ENCODE results near the gene PLXND1.

Gene PLXND1

DNA sequence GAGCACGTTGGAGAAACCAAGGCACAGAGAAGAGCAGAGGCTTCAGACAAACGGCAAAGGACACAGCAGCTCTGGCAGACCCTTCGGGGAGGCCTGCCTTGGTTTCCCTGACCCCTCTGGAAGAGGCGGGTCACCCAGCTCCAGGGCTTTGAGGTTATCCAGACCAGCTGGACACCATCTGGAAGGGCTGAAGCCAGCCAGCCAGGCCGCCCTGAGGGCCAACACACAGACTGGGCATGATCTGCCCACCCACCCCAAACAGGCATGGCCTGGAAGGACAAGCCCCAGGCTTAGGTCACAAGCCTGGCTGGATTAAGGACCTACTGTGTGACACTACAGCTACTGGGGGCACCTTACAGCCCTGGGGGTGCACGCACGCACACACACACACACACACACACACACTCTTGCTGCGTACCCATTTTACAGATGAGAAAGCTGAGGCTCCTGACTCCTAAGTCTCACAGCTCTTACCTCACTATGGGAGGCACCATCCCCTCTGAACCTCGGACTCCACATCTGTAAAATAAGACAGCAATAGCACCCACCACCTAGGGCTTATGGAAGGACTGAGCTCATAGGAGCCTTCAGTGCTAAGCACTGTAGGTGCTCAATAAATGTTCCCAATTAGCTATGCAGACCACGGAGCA, 10.8 kb downstream of the PLXND1 start:
- H3K4me3 ChIP-seq (ENCODE audit: low read depth, low read length) = no peak overlapping the region
- no peak for DNase-seq (ENCODE audit: low read depth)
- TF ChIP-seq, protein P1, sequence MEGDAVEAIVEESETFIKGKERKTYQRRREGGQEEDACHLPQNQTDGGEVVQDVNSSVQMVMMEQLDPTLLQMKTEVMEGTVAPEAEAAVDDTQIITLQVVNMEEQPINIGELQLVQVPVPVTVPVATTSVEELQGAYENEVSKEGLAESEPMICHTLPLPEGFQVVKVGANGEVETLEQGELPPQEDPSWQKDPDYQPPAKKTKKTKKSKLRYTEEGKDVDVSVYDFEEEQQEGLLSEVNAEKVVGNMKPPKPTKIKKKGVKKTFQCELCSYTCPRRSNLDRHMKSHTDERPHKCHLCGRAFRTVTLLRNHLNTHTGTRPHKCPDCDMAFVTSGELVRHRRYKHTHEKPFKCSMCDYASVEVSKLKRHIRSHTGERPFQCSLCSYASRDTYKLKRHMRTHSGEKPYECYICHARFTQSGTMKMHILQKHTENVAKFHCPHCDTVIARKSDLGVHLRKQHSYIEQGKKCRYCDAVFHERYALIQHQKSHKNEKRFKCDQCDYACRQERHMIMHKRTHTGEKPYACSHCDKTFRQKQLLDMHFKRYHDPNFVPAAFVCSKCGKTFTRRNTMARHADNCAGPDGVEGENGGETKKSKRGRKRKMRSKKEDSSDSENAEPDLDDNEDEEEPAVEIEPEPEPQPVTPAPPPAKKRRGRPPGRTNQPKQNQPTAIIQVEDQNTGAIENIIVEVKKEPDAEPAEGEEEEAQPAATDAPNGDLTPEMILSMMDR (IDR thresholded peaks at IDR 0.05; ENCODE audit: low read depth, low read length, missing control alignments) = no peak

DNA sequence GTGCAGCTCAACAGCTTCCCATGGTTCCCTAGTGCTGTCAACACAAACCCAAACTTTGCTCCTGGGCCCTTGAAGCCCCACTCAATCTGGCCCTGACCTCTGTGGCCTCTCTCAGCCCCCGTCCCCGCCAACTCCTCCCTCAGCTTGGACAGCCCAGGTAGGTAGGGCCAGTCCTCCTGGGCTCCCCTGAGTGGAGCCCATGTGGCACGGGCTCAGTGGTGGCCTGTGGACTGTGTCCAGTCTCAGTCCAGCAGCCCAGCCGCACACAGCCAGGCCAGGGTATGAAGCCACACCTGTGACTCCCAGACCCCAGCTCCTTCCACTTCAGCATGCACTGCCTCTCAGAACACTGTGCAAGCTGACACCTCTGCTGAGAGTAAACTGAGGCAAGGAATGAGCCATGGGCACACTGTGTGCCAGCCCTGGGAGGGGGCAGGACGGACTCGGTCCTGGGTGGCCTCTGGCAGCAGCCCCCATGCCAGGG, 11.5 kb downstream of the PLXND1 start:
- DNase-seq (ENCODE audit: low read depth) = no peak
- no peak overlapping the region for H3K4me3 ChIP-seq (ENCODE audit: low read depth, low read length)
- TF ChIP-seq, protein P1 (IDR thresholded peaks at IDR 0.05; ENCODE audit: low read depth, low read length, missing control alignments) = no peak

DNA sequence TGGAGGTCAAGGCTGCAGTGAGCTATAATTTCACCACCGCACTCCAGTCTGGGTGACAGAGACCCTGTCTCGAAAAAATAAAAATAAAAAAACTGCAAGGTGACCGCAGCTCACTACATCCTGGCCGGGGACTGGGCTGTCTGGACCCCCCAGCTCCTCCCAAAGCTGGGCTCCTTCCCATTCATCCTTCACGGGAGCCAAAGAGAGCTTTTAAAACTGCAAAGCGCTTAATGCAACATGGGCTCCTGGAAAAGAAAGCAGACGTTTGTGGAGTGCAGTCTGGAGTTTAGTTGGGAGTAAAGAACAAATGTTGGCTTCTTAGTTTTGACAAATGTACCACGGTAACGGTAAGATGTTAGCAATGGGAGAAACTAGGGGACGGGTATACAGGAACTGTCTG, 12.1 kb downstream of the PLXND1 start:
- DNase-seq (ENCODE audit: low read depth) = no peak
- no peak overlapping the region for H3K4me3 ChIP-seq (ENCODE audit: low read depth, low read length)
- TF ChIP-seq, protein P1 (IDR thresholded peaks at IDR 0.05; ENCODE audit: low read depth, low read length, missing control alignments) = no peak

DNA sequence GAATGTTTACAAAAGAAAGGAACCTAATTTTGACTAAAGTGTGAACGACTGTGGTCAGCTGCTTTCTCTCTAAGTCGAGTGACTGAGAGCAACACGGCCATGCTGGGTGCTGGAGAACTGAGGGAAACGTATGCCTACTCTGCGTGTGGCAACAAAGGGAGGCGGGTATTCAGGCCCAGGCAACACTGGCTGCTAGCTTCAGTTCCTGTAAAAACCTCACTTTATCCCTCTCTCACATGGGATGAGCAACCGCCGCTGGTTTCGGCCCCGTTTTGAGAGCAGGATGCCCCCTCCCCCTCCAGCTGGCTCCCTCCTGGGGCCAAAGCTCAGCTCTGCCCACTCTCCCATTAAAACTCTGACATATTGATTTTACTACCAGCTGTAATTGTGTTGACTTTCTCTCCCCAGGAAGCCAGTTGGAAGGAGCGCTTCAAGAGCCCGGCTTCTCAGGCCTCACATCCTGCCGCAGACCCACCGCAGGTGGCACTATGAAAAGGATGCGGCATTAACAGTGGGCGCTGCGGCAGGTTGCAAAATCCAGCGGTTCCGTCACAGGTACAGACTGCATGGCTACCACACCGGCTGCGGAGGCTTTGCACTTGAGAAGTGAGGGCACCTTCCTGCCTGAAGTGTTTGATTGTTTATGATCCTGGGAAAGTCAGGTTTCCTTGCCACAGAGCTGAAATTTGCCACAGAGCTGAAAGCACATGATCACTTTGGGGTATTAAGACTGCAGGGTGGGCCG, 12.7 kb downstream of the PLXND1 start:
- no peak overlapping the region for H3K4me3 ChIP-seq (ENCODE audit: low read depth, low read length)
- no peak for DNase-seq (ENCODE audit: low read depth)
- TF ChIP-seq, protein P1 (IDR thresholded peaks at IDR 0.05; ENCODE audit: low read depth, low read length, missing control alignments) = no peak

DNA sequence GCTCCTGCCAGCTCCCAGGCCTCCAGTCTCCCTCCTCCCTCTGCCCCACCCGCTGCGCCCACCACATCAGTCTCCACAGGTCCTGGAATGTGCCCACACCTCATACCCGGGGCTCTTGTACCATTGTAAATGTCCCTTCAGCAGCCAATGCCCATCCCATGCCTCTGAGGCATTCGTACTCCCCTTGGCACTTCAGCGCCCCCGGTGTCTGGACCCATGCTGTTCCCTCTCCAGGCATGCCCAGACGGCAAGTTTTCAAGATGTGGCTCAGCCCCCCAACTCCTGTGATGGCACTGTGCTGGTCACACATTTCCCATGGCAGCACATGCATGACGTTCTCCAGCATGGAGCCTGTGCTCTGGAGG, 13.3 kb downstream of the PLXND1 start:
- no peak for DNase-seq (ENCODE audit: low read depth)
- H3K4me3 ChIP-seq (ENCODE audit: low read depth, low read length) = no peak overlapping the region
- TF ChIP-seq, protein P1 (IDR thresholded peaks at IDR 0.05; ENCODE audit: low read depth, low read length, missing control alignments) = no peak

DNA sequence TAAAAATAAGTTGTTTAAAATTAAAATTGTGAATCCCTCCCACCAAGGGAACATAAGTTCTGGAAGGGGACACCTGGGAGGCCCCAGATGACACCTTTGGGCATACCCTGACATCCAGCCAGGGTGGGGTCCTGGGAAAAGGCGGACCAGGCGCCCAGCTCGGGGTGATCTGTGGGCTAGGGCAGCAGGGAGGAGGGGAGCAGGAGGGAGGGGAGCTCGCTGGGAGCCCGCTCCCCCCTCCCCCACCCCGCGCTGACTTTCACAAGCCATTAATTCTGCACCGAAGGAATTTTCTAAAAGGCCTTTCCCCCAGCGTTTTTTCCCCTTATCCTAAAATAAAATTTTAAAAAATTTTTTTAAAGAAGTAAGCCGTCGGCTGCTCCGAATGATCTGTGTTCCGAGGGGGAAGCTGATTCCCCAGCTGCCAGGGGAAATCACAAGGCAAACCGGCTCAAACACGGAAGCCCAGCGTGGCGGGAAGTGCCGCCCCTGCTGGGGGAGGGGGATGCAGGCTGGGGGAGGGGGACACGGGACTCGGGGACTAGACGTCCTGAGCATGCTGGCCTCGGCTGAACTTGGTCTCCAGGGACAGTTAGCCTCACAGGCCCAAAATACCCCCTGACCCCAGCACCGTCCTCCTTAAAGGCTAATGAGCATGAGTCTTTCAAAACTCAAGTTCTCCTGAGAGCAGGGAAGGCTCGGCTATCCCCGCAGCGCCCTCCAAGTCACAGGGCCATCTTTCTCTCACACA, 13.9 kb downstream of the PLXND1 start:
- no peak for DNase-seq (ENCODE audit: low read depth)
- H3K4me3 ChIP-seq (ENCODE audit: low read depth, low read length) = no peak overlapping the region
- TF ChIP-seq, protein P1 (IDR thresholded peaks at IDR 0.05; ENCODE audit: low read depth, low read length, missing control alignments) = no peak
